Occipital lobe (tissue), 2 donors: ENCODE data around the gene KRTDAP. TPM values are rescaled to one million over a fixed set of nuclear protein-coding genes. Genes with fewer than 3 reads are reported as not detected.

Experiments used
- DNase-seq: peaks from one replicate; lab custom pipeline; 2025; lab: John Stamatoyannopoulos, UW
- total RNA-seq: library from RNA; depleted of rRNA; stranded (reverse); fragments of >200 nt; gene quantifications from one replicate; pipeline ENCODE4 v1.2.3, GENCODE V29; 2014

Gene KRTDAP
- total RNA-seq, 1 donor from 2014 or later = not detected

DNA sequence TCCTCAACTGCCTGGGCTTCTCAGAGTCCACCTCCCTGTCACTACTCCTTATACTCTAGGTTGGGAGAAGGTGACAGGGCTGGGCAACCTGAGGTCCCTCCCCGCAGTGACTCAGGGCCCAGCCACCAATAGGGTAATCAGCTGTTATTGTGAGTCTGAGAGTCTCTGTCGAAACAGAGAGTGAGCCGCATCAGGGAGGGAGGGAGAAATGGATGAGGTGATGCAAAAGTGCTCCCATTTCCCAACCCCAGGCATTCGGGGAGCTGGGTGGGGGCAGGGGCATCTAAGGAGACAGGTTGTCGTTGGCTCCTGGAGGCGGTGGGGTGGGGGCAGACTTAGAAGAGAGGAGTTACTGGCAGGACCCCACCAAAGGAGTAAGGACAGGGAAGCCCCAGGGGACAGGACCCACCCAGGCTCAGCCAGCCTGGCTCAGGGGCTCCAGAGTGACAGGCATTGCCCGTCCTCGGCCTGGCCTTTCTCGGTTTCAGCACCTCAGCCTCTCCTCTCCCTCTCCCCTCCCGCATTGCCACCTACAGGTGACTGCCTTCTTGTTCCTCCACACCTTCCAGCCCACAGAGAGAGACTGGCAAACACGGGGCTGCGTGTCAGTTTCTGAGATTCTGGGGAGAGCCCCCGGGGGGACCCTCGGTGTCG, 23.5 kb upstream of the KRTDAP start, which contains the start of gene DMKN:
DMKN (minus strand) TSS at position 22 of the 654 bp plus-strand sequence. CDS start 174 bp downstream, outside the sequence.
- DNase-seq = no peak

DNA sequence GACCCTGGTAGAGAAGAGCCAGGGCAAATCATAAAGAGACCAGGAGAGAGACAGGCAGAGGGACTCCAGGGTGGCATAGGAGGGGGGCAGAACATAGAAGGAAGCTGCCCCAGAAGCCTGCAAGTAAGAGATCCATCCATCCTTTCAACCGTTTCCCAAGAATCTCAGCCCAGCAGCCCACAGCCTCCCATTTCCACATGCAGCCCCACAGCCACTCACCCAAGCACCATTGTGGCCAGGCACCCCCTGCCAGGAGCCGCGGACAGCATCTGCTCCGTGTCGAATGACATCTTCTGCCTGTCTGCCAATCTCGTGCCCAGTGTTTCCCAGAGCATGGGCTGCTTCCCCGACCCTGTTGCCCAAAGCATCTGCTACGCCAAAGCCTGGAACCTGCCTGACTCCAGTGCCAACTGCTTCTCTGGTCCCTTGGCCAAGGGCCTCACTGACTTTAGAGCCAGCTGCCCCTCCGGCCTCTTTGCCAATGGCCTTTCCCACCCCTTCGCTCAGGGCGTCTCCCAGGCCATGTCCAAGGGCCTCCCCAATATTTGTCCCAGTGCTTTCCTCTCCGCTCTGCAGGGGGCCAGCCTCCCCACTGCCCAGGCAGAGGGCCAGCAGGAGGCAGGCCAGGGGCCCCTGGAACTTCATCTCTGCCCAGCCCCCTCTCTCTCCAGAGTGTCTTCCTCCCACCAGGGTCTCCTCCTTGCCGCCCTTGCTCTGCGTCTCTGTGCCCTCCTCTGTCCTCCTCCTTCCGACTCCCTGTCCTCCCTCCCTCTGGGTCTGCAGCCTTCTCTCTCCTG, 22.8 kb upstream of the KRTDAP start:
- DNase-seq = no peak

DNA sequence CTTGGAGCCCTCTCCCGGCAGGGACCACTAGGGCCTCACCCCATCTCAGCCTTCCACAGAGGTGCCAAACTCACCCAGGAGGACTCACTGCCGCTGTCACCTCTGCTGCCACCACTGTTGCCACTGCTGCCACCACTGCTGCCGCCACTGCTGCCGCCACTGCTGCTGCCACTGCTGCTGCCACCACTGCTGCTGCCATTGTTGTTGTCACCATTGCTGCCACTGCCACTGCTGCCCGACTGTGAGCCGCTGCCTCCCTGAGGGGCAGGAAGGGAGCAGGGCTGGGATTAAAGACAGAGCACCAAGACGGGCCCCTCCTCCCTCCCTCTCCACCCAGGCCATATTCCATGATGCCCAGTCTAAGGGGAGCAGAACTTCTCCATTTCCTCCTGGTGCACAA, 21.1 kb upstream of the KRTDAP start:
- no peak for DNase-seq

DNA sequence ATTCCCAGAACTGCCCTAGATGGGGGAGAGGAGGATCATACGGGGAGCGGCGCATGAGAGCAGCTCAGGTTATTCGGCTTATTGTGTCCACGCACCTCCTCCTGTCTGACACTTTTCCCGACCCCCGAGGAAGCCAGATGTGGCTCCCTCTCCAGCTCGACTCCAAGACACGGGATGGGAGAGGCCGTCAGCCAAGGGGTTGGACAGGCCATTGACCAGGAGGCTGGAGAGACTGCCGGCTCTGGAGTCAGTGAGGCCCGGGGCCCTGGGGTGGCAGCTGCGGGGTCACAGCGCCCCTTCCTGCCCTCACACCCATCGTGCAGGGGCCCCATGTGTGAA, 20.3 kb upstream of the KRTDAP start:
- no peak for DNase-seq

DNA sequence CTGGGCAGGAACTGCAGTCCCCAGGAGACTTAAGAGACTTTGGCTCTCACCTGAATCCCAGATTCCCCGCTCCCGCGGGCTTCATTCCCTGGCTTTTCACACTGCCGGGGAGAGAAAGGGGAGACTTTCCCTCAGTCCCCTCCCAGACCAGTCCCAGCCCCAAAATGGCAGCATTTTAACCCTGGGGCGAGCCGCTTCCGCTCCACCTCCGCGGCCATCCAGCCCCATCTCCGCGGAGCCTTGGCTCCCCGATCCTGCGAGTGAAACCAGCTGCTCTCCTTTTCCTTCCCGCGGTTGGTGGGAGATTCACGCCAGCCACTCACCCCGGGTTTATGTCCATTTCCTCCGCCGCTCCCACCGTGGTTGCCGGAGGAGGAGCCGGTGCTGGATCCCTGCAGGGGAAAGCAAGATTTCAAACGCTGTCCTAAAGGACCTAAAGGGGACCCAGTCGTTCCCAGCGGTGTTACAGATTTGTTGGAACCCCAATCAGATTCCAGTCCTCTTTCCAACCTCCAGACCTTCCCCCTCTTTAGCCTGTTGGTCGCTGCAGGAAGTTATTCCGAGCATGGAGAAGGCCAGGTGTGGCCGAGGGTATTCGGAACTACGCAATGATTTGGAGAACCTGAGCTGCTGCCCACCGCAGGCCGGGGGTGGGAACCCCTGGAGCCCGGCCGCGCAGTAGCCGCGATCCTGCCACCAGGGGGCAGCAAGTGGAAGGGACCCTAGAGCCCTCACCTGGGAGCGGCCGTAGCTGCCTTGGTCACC, 19.8 kb upstream of the KRTDAP start:
- peak; percentile 29 for DNase-seq

DNA sequence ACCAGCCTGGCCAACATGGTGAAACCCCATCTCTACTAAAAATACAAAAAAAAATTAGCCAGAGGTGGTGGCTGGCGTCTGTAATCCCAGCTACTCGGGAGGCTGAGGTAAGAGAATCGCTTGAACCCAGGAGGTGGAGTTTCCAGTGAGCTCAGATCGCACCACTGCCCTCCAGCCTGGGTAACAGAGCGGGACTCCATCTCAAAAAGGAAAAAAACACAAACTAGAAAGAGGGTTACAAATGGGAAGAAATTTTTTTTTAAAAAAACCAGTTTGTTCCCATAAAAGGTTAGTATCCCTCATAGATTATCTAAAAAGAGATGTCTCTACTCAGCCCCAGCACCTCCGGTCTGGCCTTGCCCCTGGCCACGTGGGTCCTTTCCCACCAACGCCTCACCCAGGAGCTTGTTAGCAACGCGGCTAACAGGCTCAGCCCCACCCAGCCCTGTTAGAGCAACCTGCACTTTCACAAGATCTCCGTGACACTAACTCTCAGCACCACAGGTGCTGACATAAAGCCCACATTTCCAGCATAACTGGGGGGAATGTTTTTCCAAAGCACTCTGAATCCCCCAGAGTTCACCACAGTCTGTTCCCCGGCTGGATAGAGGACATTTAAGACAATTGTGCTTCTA, 18.9 kb upstream of the KRTDAP start:
- DNase-seq = no peak

DNA sequence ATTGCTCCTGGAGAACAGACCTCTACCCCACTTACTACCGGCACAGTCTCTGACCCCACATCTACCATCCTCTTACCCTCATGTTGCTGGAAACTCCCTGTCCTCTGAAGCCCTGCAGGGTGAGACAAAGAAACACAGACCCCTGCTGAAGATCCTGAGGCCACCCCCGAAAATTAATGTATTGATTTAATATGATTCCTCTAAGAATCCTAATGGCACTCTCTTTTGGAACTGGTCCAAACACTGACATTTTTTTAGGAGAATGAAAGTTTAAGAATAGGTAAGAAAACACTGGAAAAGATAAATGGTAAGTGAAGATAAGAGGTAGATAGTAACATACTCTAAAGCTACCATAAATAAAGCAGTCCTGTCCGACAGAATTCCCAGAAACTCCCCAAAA, 17.9 kb upstream of the KRTDAP start:
- DNase-seq = no peak

DNA sequence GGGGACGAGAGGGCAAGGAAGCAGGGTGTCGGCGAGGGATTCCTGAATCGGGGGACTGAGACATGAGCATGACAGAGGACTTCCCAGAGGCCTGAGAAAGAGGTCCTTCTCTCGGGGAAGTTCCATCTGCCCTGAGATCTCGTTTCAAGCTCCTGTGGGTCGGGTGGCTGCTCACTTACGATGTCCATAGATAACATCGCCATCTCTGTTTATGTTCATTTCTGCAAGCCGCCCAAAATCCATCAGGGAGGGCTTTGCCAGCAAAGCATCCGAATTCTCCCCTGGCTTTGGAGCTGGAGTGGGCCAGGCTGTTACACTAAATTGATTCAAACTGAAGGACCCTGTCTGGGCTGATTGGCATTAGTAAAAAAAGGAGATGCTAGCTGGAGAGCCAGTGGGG, 17.3 kb upstream of the KRTDAP start:
- no peak for DNase-seq

DNA sequence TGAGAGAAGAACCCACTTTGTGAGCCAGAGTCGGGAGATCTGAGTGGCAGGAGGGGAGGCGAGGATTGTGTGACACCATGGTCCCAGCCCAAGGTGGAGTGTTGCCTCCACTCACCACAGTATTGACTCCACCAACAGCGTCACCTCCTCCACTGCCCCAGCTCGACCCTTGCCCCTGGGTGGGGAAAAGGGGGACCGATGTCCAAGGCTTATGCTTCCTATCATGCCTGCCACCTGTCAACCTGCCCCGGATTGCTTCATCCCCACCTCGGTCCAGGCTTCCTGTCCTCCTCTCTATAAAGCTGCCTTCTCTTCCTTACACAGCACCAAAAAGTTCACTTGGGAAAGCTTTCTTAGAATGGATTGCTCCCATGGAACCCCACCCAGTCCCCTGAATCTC, 15.7 kb upstream of the KRTDAP start:
- no peak for DNase-seq

DNA sequence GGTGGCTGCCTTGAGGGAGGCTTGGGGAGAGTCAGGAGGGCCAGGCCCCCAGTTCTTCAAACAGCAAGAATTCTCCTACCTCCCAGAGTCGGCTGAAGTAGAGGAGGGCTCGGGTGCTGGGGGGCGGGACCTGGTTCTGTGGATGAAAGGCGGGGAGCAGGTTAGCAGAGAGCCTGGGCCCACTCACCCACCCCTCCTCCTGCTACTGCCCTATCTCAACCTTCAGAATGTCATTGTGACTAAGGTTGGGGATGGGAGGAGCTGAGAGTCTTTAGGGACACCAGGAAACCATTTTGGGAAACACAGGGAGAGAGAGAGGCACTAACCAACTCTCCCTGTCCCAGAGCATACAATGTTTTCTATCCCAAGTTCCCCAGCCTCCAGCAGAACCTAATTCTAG, 12.5 kb upstream of the KRTDAP start:
- no peak for DNase-seq

DNA sequence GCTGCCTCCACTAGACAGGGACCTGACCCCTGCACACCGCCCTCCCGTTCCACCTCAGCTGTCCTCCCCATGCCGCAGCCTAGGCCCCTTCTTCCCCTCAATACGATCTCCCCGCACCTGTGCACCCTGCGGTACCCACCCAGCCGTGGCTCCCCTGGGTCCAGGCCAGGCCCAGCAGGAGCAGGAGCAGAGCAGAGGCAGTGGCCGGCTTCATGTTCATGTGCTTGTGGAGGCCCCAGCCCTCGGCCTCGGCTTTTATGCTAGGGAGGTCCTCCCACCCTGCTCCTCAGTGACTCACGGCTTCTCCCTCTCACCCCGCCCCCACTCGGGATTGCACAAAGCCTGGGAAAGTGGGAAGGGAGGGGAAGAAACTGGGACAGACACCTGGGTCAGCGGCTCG, 11.4 kb upstream of the KRTDAP start:
- DNase-seq = peak; percentile 40

DNA sequence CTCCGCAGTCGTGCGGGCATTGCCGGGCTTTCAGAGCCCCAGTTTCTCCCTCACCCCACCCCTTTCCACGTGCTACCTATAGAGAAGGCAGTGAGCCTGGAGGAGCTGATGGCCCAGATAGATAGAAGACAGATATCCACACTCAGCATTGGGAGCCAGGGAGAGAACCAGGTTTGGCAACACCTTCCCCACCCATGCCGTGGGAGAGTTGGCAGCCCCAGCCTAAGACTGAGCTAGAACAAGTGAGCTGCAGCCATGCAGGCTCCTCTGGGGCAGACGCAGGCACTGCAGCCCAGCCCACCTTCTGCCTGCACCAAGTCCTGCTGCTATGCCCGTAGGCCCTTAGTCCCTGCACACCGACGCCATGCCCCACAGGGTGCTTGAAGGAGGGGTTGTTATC, 10.3 kb upstream of the KRTDAP start:
- DNase-seq = no peak

DNA sequence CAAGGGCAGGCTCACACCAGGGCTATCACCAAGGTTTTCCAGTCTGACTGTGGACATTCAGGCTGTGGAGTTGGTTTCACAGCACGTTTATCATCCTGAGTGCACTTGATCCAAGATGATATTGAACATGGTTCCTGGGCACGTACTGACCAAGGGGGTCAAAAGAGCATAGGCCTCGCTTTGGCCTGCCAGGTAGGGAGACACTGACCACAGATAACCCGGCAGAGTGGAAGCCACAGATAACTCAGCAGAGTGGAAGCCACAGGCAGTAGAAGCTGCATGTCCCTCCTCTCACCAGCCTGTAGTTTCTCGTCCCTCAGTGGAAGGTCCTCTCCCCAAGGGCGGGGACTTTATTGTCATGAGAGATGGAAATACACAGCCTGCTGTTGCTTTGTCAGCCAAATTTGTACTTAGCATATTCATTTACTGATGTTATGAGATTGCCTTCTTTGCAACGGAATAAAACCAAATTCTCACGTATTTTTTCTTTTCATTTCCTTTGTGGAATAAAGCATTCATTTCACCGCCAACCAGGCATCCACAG, 8.8 kb upstream of the KRTDAP start:
- no peak for DNase-seq

DNA sequence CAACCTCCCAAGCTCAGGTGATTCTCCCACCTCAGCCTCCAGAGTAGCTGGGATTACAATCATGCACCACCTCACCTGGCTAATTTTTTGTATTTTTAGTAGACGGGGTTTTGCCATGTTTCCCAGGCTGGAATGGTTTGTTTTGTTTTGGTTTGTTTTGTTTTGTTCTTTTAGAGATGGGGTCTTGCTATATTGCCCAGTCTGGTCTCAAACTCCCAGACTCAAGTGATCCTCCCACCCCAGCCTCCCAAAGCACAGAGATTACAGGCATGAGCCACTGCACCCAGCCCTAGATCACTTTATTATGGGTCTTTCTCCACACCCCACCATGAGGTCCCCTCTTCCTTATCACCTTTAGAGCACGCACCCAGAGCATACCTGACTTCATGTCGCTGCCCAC, 8.0 kb upstream of the KRTDAP start:
- no peak for DNase-seq

DNA sequence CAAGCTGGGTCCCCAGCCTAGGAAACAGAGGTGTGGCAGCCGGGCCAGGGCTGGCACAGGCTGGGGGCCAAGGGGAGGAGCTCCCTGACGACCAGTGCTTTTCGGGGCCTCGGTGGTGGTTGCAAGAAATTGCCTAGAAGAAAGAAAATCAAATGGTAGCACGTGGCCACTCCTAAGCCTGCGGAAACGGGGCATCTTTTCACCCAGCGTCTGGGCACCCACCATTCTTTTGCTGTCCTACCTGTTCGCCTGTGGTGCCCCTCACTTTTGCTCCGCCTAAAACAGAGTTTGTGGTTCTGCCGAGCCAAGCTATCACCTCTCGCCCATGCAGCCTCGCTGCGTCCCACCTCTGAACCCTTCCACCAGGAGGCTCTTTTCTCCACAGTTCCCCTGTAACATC, 7.1 kb upstream of the KRTDAP start:
- DNase-seq = no peak

DNA sequence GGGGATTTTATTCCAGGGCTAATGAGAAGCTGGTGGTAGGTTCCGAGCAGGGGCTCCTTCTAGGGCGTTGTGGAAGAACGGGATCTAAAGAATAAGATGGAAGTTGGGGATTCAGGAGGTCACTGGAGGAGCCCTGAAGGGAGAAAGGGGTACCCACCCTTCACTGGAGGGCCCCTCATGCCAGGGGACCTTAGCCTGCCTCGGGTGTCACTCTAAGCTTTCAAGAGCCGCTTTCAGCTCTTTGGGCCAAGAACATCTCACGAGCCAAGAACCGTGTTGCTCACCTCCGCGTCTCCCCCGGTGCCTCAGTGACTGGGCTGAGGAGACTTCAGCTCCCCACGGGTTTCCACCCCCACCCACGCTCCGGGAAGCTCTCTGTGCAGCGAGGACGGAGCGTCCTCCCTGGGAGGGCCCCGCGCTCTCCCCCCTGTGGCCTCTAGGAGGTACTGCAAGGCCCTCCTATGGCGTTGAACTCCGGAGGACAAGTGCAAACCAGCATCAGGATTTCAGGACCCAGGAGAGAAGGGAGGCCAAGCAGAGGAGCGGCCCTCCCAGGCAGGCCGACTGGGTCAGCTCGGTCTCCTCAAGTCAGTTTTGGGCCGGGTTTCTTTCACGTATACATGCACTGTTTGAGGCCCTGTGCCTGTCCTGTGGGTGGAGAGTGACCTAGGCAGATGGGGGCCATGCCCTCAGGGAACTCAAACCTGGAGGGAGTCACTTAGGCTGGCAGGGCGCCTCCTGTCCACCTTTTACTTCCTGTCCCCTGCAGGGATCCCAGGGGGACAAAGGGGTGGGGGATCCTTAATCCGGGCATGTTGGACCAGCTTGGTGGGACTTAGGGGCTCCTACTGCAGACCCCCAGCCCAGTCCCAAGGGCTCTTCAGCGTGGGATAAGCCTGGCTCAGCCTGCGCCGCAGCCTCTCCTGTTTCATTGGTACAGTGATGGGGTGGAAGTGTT, 5.1 kb upstream of the KRTDAP start:
- peak; percentile 51 for DNase-seq

DNA sequence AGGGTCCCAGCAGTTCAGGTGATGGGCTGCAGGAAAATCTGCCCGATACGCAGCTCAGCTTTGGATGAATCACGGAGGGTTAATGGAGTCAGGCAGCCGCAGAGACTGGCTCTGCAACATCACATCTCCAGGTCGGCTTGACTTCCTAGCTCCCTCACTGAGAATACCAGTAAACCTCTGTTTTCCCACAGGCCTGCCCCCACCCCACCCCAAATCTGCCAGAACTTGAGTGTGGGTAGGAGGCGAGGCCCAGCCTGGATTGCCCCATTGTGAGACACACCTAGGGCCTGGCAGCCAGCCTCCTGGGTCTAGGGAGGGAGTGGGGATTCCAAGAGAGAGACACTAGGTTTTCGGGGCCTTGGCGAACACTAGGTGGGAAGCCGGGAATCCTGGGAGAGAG, 3.7 kb upstream of the KRTDAP start:
- DNase-seq = no peak

DNA sequence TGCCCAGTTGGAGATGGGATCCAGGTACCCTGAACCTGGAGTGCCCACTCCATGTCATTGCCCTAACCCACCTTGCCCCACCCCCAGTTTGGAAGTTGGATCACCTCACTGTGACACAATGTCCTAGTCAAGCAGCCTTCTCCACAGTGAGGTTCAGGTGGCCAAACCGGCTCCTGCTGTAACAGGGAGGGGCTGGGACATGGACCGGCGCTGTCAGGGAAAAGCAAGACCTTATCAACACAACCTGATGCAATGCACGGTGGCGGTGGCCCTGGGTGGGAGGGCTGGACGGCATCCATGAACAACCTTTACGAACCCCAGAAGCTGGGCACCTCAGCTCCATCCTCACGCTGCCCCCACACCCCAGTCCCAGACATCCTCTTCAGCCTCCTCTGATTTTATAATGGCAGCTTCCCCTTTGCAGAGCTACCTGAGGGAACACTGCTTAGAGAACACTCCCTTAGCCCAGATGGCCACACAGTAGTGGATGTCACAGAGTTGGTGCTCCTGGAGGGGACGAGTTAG, 1.6 kb upstream of the KRTDAP start:
- DNase-seq = no peak

DNA sequence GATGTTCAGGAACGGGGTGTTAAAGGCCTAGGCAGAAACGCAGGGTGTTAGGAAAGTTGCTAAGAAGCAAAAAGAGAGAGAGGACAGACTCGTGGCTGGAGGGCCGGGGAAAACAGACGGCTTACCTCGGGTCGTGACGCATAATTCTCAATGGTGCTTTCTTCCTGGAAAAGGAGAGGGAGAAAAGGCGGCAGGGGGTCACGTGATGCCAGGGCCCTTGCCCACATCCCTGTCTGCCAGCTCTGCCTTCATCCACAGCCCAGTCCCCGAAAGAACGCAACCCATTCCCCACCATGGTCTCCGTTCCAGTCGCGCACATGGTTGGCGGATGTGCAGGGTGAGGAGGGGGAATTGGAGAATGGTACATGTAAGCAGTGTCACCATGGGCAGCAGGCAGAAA, 1.6 kb downstream of the KRTDAP start:
- DNase-seq = no peak

DNA sequence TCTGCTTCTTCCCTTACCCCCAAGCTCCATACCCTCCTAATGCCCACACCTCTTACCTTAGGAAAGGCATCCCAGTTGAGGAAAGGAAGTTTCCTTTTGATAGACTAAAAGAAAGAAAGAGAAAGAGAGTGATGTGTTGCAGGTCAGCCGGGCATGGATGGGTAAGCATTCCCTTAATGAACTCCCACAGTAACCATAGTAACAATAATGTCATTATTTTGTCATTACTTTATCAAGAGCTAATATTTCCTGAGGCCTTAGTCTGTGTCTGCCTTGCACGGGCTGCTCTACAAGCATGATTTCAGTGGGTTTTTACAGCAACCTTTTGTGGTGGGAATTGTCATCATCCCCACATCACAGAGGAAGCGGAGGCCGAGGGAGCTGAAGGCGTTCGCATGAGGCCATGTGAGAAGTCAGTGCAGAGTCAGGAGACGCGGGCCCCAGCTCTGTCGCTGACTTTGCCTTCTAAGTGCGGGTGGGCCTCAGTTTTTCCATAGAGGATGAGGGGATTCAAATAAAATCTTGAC, 2.5 kb downstream of the KRTDAP start:
- DNase-seq = no peak
